Neuronal stem cell (in vitro differentiated cells): Measurements from ENCODE around the gene DENND5A.
"Not testable (repeated sequence)": the region's sequence is repeated elsewhere in the genome, so short reads cannot be mapped to it uniquely, and the experiment has no call there.

Experiments
- DNase-seq: peaks from one replicate; pipeline ENCODE4 v3.0.0-alpha.2; 2013; ENCODE audit warnings: low spot score
- H2AFZ ChIP-seq: one replicate; pipeline ENCODE4 v1.6.1; 2013; ENCODE audit warnings: mild to moderate bottlenecking, low read length, inconsistent platforms
- H2AK5ac ChIP-seq: 2 replicates; pipeline ENCODE4 v1.6.1; 2013; ENCODE audit warnings: low read depth, mild to moderate bottlenecking, inconsistent platforms, low read length, moderate library complexity, mixed read lengths
- H2BK120ac ChIP-seq: 2 replicates; pipeline ENCODE4 v1.6.1; 2013; ENCODE audit warnings: low read depth, mild to moderate bottlenecking, inconsistent platforms, low read length, moderate library complexity, mixed read lengths
- H2BK12ac ChIP-seq: one replicate; pipeline ENCODE4 v1.6.1; 2013; ENCODE audit warnings: low read length, inconsistent platforms
- H2BK15ac ChIP-seq: 2 replicates; pipeline ENCODE4 v1.6.1; 2013; ENCODE audit warnings: mild to moderate bottlenecking, low read length, inconsistent platforms, mixed read lengths
- H2BK5ac ChIP-seq: one replicate; pipeline ENCODE4 v1.6.1; 2013; ENCODE audit warnings: inconsistent platforms, mild to moderate bottlenecking, low read length, moderate library complexity
- H3K14ac ChIP-seq: one replicate; pipeline ENCODE4 v1.6.1; 2013; ENCODE audit warnings: low read length, inconsistent platforms
- H3K18ac ChIP-seq: 2 replicates; pipeline ENCODE4 v1.6.1; 2013; ENCODE audit warnings: low read length, inconsistent platforms
- H3K23ac ChIP-seq: 2 replicates; pipeline ENCODE4 v1.6.1; 2013; ENCODE audit warnings: low read depth, mild to moderate bottlenecking, mixed read lengths, low read length, inconsistent platforms; ENCODE audit not compliant: poor library complexity
- H3K27ac ChIP-seq: replicated peaks from 3 replicates; pipeline ENCODE4 v1.5.1; 2013; ENCODE audit warnings: low read length, inconsistent platforms
- H3K27me3 ChIP-seq, 3 experiments: 2 replicates each; pipeline ENCODE4 v1.6.1; 2013; ENCODE audit warnings: low read length in 3 of 3, mild to moderate bottlenecking in 2 of 3, inconsistent platforms in 1 of 3, low read depth in 1 of 3, mixed read lengths in 1 of 3, moderate library complexity in 1 of 3; ENCODE audit not compliant: control insufficient read depth in 3 of 3, insufficient read depth in 3 of 3
- H3K36me3 ChIP-seq, 2 donors: replicated peaks in 1 of 2; 2 replicates each; pipeline ENCODE4 v1.6.1; 2013; ENCODE audit warnings: low read length in 2 of 2; ENCODE audit not compliant: control insufficient read depth in 2 of 2, insufficient read depth in 2 of 2
- H3K4ac ChIP-seq: 2 replicates; pipeline ENCODE4 v1.6.1; 2013; ENCODE audit warnings: inconsistent platforms, mild to moderate bottlenecking, low read length, moderate library complexity
- H3K4me1 ChIP-seq, 2 donors: 1 replicate in 1 of 2; 2 replicates in 1 of 2; pipeline ENCODE4 v1.6.1; 2013; ENCODE audit warnings: low read length in 2 of 2, low read depth in 1 of 2; ENCODE audit not compliant: control insufficient read depth in 2 of 2, insufficient read depth in 1 of 2
- H3K4me2 ChIP-seq: one replicate; pipeline ENCODE4 v1.6.1; 2013; ENCODE audit warnings: mild to moderate bottlenecking, low read length, inconsistent platforms; ENCODE audit not compliant: insufficient read depth, poor library complexity, severe bottlenecking
- H3K4me3 ChIP-seq, 2 donors: 2 replicates each; pipeline ENCODE4 v1.5.1; 2013; ENCODE audit warnings: low read length in 2 of 2, mild to moderate bottlenecking in 2 of 2, inconsistent platforms in 1 of 2, moderate library complexity in 1 of 2
- H3K79me1 ChIP-seq: one replicate; pipeline ENCODE4 v1.6.1; 2013; ENCODE audit warnings: low read depth, mild to moderate bottlenecking, inconsistent platforms, low read length, moderate library complexity
- H3K9ac ChIP-seq: one replicate; pipeline ENCODE4 v1.6.1; 2013; ENCODE audit warnings: mild to moderate bottlenecking, low read depth, low read length, inconsistent platforms; ENCODE audit not compliant: poor library complexity
- H3K9me3 ChIP-seq, 2 donors: replicated peaks in 1 of 2; 2 replicates each; pipeline versions ENCODE3 to v1.6.1; 2013; ENCODE audit warnings: low read length in 2 of 2, mild to moderate bottlenecking in 2 of 2, inconsistent platforms in 1 of 2, low read depth in 1 of 2, mixed read lengths in 1 of 2, moderate library complexity in 1 of 2; ENCODE audit not compliant: control insufficient read depth in 2 of 2, insufficient read depth in 1 of 2
- H4K8ac ChIP-seq: one replicate; pipeline ENCODE4 v1.6.1; 2013; ENCODE audit warnings: low read depth, mild to moderate bottlenecking, inconsistent platforms, low read length, moderate library complexity
- H4K91ac ChIP-seq: one replicate; pipeline ENCODE4 v1.6.1; 2013; ENCODE audit warnings: low read length, low read depth, mild to moderate bottlenecking, inconsistent platforms; ENCODE audit not compliant: poor library complexity
- WGBS, 2 donors: extraction: QIAGEN DNeasy Blood & Tissue Kit; methylation state at CpG; one replicate each; pipeline ENCODE4 v1.1.7; 2013; ENCODE audit warnings: missing lambda C conversion rate in 2 of 2, mixed read lengths in 1 of 2; ENCODE audit not compliant: insufficient read length in 2 of 2, insufficient replicate concordance in 1 of 2; ENCODE audit errors: extremely low coverage in 2 of 2; 5-methylcytosine and 5-hydroxymethylcytosine counted together

Gene DENND5A

DNA sequence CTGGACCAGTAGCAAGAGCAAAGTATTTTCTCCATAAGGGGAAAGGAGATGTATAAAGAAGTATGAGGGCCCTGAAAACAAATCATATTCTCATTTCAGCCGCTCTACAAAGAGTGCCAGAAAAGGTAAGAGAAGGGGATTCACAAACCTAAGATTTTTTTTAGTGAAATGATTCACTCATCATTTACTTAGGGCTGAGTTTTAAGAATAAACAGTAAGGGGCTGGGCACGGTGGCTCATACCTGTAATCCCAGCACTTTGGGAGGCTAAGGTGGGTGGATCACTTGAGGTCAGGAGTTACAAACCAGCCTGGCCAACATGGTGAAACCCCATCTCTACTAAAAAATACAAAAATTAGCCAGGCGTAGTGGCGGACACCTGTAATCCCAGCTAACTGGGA, 55.5 kb downstream of the DENND5A start:
- not testable (repeated sequence) for H2AFZ ChIP-seq, H3K27me3 ChIP-seq, H2AK5ac ChIP-seq, DNase-seq, H2BK12ac ChIP-seq, H3K14ac ChIP-seq, H3K4ac ChIP-seq, H3K27ac ChIP-seq, H4K91ac ChIP-seq, H3K4me1 ChIP-seq, H3K4me3 ChIP-seq, H3K23ac ChIP-seq, H3K9me3 ChIP-seq, H3K4me2 ChIP-seq, H2BK15ac ChIP-seq, H3K79me1 ChIP-seq, H4K8ac ChIP-seq, H3K18ac ChIP-seq, H2BK120ac ChIP-seq, H3K9ac ChIP-seq, H2BK5ac ChIP-seq
- WGBS, 2 donors = no CpG with 5 or more reads among the region's 4 CpGs
- H3K36me3 ChIP-seq = peaks cover 2 to 28% of the 10 kb centered on the region in 2 donors

DNA sequence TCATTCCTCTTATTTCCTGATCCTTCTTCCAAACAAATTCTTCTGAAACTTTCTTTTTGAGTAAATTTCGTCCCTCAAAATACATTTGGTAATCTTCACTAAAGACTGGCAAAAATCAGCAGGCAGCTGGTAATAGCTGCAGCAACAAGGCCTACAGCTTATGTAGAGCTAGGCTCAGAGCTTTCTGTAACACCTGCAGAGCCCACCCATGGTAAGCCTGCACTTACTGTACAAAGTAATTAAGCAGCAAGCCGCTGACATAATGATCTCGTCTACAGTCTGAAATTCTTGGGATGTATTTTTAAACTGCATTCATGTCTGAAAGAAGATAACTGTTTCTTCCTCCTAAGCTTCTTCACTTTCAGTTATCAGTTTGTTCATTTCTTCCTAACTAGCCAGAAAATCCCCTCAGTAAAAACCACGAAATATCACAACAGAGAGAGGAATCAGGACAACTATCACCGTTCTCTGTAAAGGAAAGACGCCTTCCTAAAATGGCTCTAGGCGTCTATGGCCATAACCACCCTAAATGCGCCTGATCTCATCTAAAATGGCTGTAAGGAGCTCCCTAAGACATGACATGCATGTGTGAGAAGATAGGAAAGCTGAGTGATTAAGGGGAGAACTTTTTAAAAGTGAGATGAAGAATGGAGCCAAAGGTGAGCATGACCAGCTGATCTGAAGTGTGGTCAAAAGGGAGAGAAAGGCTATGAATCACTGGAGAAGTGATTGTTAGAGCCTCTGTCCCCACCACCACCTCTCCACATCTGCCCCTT, 56.2 kb downstream of the DENND5A start:
- no peak for DNase-seq
- Histone ChIP-seq H3K23ac (no peak overlapping the region), H4K91ac (no peak overlapping the region), H3K27ac (no peak overlapping the region), H3K14ac (no peak overlapping the region), H2BK15ac (no peak overlapping the region), H3K4me1 (peaks cover 0 to 2% of the 10 kb centered on the region in 2 donors), H3K18ac (no peak overlapping the region), H3K79me1 (peaks cover 4% of the 10 kb centered on the region), H3K4ac (no peak overlapping the region), H2AK5ac (no peak overlapping the region), H2BK5ac (no peak overlapping the region), H3K27me3 (no peaks in the 10 kb centered on the region), H3K9ac (no peak overlapping the region), H2BK12ac (no peak overlapping the region), H3K9me3 (no peaks in the 10 kb centered on the region), H3K36me3 (peaks cover 5 to 31% of the 10 kb centered on the region in 2 donors), H2BK120ac (no peak overlapping the region), H4K8ac (no peak overlapping the region), H3K4me2 (no peak overlapping the region), H3K4me3 (no peak overlapping the region), H2AFZ (no peak overlapping the region)
- no CpG with 5 or more reads among the region's 8 CpGs for WGBS, 2 donors

- Histone ChIP-seq H3K23ac (no peak overlapping the region), H3K4me3 (no peak overlapping the region), H3K79me1 (peaks cover 4% of the 10 kb centered on the region), H2AK5ac (no peak overlapping the region), H2BK12ac (no peak overlapping the region), H3K4me2 (no peak overlapping the region), H2BK5ac (no peak overlapping the region), H3K4ac (no peak overlapping the region), H2AFZ (no peak overlapping the region), H2BK120ac (no peak overlapping the region), H3K9ac (no peak overlapping the region), H3K18ac (no peak overlapping the region), H3K4me1 (peaks cover 0 to 2% of the 10 kb centered on the region in 2 donors), H2BK15ac (no peak overlapping the region), H3K27ac (no peak overlapping the region), H3K36me3 (peaks cover 16 to 46% of the 10 kb centered on the region in 2 donors), H3K9me3 (no peaks in the 10 kb centered on the region), H4K8ac (no peak overlapping the region), H3K14ac (no peak overlapping the region), H3K27me3 (no peaks in the 10 kb centered on the region), H4K91ac (no peak overlapping the region)
- no peak for DNase-seq
- no CpG with 5 or more reads among the region's 2 CpGs for WGBS, 2 donors
These were observed 57.9 kb downstream of the DENND5A start for GRCh38 chr11:9207229-9207628.

- H3K4me2 ChIP-seq = no peak overlapping the region
- no peak overlapping the region for H4K91ac ChIP-seq
- H3K14ac ChIP-seq = no peak overlapping the region
- no peak overlapping the region for H2BK120ac ChIP-seq
- WGBS, 2 donors = no CpG with 5 or more reads among the region's 2 CpGs
- H3K9ac ChIP-seq = no peak overlapping the region
- no peak overlapping the region for H3K4me3 ChIP-seq
- peaks cover 4% of the 10 kb centered on the region for H3K79me1 ChIP-seq
- peaks cover 16 to 54% of the 10 kb centered on the region in 2 donors for H3K36me3 ChIP-seq
- H3K4me1 ChIP-seq = peaks cover 0 to 2% of the 10 kb centered on the region in 2 donors
- no peak overlapping the region for H3K18ac ChIP-seq
- H3K27me3 ChIP-seq = no peaks in the 10 kb centered on the region
- DNase-seq = no peak
- no peak overlapping the region for H2AFZ ChIP-seq
- H4K8ac ChIP-seq = no peak overlapping the region
- H2BK12ac ChIP-seq = no peak overlapping the region
- H2BK15ac ChIP-seq = no peak overlapping the region
- H2AK5ac ChIP-seq = no peak overlapping the region
- H3K23ac ChIP-seq = no peak overlapping the region
- H2BK5ac ChIP-seq = no peak overlapping the region
- H3K9me3 ChIP-seq = no peaks in the 10 kb centered on the region
- no peak overlapping the region for H3K4ac ChIP-seq
- no peak overlapping the region for H3K27ac ChIP-seq
These were observed 58.7 kb downstream of the DENND5A start for GRCh38 chr11:9206496-9206895.
